Type B pancreatic cell (in vitro differentiated cells): ENCODE results near the gene TRAF7. TPM values are rescaled to one million over a fixed set of nuclear protein-coding genes. Genes with fewer than 3 reads are reported as not detected.

Source experiments
- DNase-seq: peaks from one replicate; pipeline ENCODE4 v3.0.0; 2021; ENCODE audit warnings: mixed read lengths; ENCODE audit not compliant: unreplicated experiment; ENCODE audit errors: extremely low spot score
- H3K27ac Mint-ChIP-seq: 2 replicates; pipeline ENCODE4 v1.8.0; 2021; ENCODE audit warnings: mild to moderate bottlenecking, mixed read lengths
- H3K27me3 Mint-ChIP-seq: 2 replicates; pipeline ENCODE4 v1.8.0; 2021; ENCODE audit warnings: mixed read lengths
- H3K36me3 Mint-ChIP-seq: 2 replicates; pipeline ENCODE4 v1.8.0; 2021; ENCODE audit warnings: mixed read lengths
- H3K4me1 Mint-ChIP-seq: one replicate; pipeline ENCODE4 v1.8.0; 2021; ENCODE audit warnings: mixed read lengths; ENCODE audit not compliant: unreplicated experiment
- H3K4me3 Mint-ChIP-seq: 2 replicates; pipeline ENCODE4 v1.8.0; 2021; ENCODE audit warnings: mild to moderate bottlenecking, mixed read lengths
- H3K9me3 Mint-ChIP-seq: 2 replicates; pipeline ENCODE4 v1.8.0; 2021; ENCODE audit warnings: mixed read lengths
- CTCF ChIP-seq: fragments of 200-600 bp; sonication (generic); conservative IDR thresholded peaks from 2 replicates; pipeline ENCODE4 v1.5.0; 2021; ENCODE audit warnings: antibody characterized with exemption, mild to moderate bottlenecking
- total RNA-seq: library from RNA; stranded (reverse); gene quantifications from 2 replicates; pipeline ENCODE4 v1.2.1, GENCODE V29; 2021; ENCODE audit warnings: low replicate concordance

TRAF7 gene
- total RNA-seq, 1 donor from 2014 or later = 71.0 TPM

- no peaks in the 10 kb centered on the region for H3K36me3 Mint-ChIP-seq
- DNase-seq = no peak
- H3K9me3 Mint-ChIP-seq = no peaks in the 10 kb centered on the region
- no peaks in the 10 kb centered on the region for H3K27me3 Mint-ChIP-seq
- H3K4me1 Mint-ChIP-seq = peaks cover 11% of the 10 kb centered on the region
- peak within 1 kb of the TSS; percentile 65 for H3K4me3 Mint-ChIP-seq
- no peak for TF ChIP-seq CTCF
- no peak within 1 kb of the TSS for H3K27ac Mint-ChIP-seq
Observed at GRCh38 chr16:2147981-2148671, 7.5 kb upstream of the TRAF7 start, which contains the start of gene RAB26. TSS of gene RAB26 (plus strand) at chr16:2148625. CDS start at chr16:2148784, 159 bp downstream.

- DNase-seq = no peak
- Mint-ChIP-seq H3K4me3 (peak overlapping the region; percentile 65), H3K27me3 (no peaks in the 10 kb centered on the region), H3K27ac (no peak overlapping the region), H3K36me3 (no peaks in the 10 kb centered on the region), H3K4me1 (peaks cover 15% of the 10 kb centered on the region), H3K9me3 (no peaks in the 10 kb centered on the region)
- TF ChIP-seq CTCF = peak; percentile 21
Observed at GRCh38 chr16:2148714-2149629, 6.6 kb upstream of the TRAF7 start.

- Mint-ChIP-seq H3K4me3 (peak overlapping the region; percentile 77), H3K27ac (peak overlapping the region; percentile 36), H3K4me1 (peaks cover 15% of the 10 kb centered on the region), H3K27me3 (no peaks in the 10 kb centered on the region), H3K36me3 (no peaks in the 10 kb centered on the region), H3K9me3 (no peaks in the 10 kb centered on the region)
- no peak for DNase-seq
- no peak for TF ChIP-seq CTCF
Observed at GRCh38 chr16:2149630-2150417, 5.8 kb upstream of the TRAF7 start.

- peaks cover 4% of the 10 kb centered on the region for H3K36me3 Mint-ChIP-seq
- H3K4me1 Mint-ChIP-seq = peaks cover 15% of the 10 kb centered on the region
- TF ChIP-seq CTCF = no peak
- peaks cover 3% of the 10 kb centered on the region for H3K27me3 Mint-ChIP-seq
- no peaks in the 10 kb centered on the region for H3K9me3 Mint-ChIP-seq
- no peak for DNase-seq
- peak overlapping the region; percentile 68 for H3K27ac Mint-ChIP-seq
- H3K4me3 Mint-ChIP-seq = peak overlapping the region; percentile 78
Observed at GRCh38 chr16:2150418-2151187, 5.0 kb upstream of the TRAF7 start.
